Activated CD4-positive, alpha-beta T cell treated with anti-CD3 and anti-CD28 coated beads for 4 hours (primary cell): Measurements from ENCODE around the gene C2orf80.
"Not testable (repeated sequence)": the region's sequence is repeated elsewhere in the genome, so short reads cannot be mapped to it uniquely, and the experiment has no call there.

ENCODE experiments used
- DNase-seq, 2 donors: peaks; one replicate each; pipeline ENCODE4 v3.0.0-alpha.2; 2020

The C2orf80 gene

DNA sequence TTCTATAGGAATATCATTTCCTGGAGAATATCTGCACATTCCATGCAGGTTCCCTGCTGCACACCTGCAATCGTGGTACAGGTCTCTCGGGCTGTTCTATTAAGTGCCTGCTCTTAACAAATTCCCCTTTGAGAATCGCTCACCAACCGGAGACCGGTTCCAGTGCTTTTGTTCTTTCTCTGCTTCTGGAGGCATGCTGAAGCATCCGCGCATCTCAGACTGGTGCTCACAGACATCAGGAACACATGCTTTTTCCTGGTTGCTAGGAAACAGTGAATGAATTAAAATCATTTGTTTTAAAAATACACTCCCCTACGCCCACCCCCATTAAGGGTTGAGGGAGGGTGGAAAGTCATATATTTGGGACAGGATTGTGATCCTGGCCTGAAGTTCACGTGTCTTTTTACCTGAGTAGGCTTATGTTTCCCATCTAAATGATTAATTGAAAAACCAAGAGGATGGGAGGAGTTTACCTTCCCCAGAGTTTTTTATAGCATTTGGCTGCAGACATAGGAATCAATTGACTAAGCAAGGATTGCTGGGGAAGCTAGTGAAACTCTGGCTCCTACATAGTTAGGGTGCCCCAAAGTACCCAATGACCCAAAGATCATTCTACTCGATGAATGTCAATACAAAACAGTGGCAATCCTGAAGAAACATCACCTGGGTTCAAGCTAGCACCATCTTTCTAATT, at the start of gene C2orf80:
TSS of gene C2orf80 (minus strand) at position 221 of the 694 bp plus-strand sequence. CDS start 3,044 bp downstream, outside the sequence.
- no peak for DNase-seq

DNA sequence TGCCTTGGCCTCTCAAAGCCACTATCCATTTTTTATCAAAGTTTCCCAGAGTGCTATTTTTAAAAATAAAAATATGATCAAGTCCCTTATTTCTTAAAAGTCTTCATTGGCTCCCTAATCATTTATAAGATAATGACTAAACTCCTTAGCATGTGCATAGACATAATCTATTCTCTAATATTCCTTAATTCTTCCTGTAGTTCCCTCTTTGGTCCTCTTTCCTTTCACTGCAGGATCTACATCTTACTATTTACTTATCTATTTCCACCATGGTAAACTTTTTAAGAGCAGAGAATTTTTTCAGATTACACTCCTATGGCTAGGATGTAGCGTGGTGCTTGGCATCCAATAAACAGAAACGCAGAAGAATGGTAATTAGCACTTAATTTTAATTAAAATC, 46.0 kb upstream of the C2orf80 start:
- no peak for DNase-seq

DNA sequence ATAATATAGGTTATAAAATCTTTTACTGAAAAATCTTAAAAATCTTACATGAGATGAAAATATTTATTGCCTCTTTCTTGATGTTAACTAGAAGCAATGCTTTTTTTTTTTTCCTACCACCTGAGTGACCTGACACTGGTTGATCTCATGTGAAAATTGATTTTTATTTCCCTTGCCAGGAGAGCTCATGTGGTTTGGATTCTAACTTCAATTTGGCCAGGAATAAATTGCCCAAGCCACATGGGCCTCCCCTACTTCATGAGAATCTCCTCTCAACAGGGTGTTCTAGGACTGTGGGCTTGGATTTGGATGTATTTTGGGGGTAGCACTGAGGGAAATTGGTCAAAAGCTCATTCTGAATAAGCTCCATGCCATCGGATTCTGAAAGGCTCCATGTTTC, 45.0 kb upstream of the C2orf80 start:
- DNase-seq = no peak

DNA sequence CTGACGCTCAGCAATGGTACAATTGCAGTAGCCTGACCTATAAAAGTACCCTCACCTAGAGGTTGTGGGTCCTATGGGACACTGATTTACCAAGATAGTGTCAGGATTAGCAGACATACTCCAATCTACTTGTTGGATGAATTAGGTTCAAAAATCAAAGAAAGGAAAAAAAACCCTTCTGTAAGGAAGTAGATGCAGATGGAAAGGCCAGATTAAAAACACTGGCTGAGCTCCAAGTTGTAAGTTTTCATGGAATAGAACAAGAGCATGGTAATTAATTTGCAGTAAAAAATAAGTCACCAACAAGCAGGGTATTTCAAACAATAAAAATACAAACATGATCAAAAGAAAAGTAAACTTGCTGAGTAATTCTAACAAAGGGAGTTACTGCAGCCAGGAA, 38.6 kb upstream of the C2orf80 start:
- DNase-seq = no peak

DNA sequence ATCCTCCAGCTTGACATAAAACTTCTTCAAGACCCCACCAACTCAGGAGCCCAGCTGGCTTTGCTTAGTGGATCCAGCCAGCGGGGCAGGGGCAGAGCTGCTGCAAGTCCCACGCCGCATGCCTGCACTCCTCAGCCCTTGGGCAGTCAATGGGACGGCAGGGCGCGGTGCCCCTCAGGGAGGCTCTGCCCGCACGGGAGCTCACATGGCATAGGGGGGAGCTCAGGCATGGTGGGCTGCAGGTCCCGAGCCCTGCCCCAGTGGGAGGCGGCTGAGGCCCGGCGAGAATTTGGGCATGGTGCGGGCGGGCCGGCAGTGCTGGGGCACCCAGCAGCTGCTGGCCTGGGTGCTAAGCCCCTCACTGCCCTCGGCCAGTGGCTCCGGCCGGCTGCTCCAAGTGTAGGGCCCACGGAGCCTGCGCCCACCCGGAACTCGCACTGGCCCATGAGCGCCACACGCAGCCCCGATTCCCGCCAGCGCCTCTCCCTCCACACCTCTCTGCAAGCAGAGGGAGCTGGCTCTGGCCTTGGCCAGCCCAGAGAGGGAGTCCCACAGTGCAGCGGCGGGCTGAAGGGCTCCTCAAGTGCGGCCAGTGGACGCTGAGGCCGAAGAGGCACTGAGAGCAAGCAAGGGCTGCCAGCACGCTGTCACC, 37.9 kb upstream of the C2orf80 start:
- no peak for DNase-seq

DNA sequence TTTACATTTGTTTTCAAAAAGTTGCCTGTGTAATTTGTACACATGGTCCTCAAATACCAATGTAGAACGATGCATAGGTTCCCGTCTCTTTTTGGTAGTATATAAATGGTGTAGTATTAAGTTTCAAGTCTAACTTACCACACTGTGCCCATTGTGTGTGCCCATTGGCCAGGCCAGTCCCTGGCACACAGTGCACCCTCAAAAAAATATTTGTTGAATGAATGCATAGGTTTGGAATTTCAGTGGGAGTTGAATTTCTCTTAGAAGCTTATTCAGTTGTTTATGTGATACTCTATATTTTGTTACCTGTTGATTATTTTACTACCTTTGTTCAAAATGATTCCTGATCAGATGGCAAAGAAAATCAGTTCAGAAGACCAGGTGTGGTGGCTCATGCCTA, 35.0 kb upstream of the C2orf80 start:
- no peak for DNase-seq

DNA sequence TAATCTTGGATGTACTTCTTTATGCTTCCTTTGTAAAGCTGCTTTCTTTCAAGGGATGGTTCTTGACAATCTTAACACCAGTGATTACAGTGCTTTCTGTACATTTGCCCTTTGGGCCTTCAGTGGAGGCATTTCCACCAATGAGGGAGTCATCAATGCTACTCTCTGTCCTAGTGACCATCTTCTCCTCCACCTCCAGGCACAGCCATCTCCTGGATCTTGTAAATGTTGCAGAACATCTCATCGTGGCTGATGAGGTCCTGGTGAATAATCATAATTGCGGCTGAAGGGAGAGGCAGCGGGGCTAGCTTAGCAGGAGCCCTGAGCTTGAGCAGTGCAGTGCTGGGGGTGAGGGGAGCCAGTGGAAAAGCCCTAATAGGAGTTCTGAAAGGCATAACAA, 32.5 kb upstream of the C2orf80 start:
- DNase-seq = no peak

DNA sequence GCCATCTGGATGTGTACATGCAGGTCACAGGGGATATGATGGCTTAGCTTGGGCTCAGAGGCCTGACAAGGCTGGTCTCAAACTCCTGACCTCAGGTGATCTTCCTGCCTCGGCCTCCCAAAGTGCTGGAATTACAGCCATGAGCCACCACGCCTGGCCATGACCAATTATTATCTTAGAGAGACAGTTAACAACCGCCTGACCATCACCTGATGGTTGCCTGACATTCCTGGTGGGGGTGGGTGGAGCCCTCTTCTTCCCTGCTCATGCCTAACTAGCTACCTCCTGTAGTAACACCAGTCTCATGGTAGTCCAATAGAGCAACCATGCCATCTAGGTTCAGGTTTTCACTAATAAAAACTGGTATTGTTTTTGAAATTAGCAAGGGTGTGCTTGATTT, 32.0 kb upstream of the C2orf80 start:
- DNase-seq = not testable (repeated sequence)

DNA sequence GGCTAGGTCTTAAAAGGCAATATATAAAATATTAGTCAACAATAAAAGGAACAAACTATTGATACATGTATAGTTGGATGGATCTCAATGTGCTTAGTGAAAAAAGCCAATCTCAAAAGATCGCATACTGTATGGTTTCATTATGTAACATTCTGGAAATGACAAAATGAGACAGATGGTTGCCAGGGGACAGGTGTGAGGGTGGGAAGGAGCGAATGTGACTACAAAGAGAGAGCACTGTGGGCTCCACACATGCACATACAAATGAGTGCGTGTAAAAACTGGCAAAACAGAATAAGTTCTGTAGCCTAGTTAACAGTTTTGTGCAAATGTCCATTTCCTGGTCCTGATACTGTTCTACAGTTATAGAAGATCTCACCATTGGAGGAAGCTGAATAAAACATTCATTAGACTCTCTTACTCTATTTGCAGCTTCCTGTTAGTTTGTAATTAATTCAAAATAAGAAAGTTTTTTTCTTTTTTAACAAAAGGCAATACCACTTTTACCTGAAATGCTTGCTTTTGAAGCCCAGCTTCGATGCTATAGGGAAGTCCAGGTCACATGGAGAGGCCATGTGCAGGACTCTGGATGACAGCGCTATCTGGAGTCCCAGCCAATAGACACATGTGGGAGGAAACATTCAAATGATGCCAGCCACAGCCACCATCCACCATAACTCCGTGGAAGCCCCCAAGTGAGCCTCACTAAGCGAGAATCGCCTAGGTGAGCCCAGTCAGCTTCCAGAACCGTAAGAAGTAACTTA, 21.0 kb upstream of the C2orf80 start:
- no peak for DNase-seq

DNA sequence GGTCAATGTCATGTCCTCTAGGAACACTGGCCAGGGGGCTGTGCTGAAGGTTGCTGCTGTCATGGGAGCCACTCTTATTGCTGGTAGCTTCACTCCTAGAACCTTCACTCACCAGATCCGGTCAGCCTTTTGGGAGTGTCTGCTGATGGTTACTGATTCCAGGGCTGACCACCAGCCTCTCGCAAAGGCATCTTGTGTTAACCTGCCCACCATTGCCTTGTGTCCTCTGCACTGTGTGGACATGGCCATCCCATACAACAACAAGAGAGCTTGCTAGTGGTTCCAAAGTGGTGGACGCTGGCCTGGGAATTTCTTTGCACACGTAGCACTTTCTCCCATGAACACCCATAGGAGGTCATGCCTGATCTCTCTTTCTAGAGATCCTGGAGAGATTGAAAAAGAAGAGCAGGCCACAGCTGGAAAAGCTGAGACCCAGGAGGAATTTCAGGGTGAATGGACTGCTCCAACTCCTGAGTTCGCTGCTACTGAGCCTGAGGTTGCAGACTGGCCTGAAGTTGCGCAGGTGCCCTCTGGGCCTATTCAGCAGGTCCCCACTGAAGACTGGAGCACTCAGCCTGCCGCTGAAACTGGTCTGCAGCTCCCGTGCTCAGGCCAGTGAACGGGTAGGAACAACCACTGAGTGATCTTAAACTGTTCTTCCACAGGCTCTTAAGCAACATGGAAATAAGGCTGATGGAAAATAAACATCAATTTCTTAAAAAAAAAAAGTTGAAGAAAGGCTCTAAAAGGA, 18.7 kb upstream of the C2orf80 start:
- DNase-seq = no peak

DNA sequence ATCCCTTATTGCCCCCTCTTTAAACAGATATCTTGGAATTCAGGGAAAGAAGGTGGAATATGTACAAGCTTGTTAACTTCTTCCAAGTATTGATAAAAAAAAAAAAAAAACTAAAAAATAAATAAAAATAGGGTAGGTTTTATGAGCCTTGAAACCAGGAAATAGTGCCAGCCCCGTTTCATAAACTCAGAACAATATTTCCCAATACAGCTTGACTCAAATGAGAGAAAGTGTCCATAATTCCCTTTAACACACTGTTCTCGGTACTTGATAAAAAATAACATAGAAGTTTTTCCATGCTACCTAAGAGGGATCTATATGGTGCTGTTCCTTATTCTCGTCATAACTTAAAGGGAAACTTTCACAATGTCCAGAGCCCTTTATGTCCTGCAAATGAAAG, 17.9 kb upstream of the C2orf80 start:
- DNase-seq = no peak

DNA sequence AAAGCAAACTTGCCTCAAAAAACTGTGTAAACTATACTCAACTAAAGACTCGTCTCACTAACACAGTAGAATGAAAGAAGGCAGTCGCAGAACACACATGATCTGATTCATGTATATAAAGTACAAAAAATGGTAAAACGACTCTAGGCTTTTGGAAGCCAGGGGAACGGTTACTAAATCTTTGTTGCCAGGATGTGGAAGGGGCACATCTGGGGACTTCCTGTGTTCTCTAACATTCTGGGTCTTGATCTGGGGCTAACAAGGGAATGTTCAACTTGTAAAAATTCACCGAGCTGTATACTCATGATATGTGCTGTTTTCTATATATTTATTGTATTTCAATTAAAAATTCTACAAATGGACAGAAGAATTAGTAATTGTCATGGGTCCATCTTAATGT, 14.3 kb upstream of the C2orf80 start:
- DNase-seq = no peak

DNA sequence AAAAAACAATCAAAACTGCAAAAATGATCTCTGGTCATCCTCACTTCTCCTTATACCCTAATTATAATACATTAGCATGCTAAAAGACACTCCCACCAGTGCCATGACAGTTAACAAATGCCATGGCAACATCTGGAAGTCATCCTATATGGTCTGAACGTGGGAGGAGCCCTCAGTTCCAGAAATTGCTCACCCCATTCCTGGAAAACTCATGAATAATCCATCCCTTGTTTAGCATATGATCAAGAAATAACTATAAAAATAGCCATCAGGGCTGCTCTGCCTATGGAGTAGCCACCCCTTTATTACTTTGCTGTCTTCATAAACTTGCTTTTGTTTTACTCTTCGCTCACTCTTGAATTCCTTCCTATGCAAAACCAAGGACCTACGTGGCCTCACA, 5.7 kb upstream of the C2orf80 start:
- DNase-seq = no peak

DNA sequence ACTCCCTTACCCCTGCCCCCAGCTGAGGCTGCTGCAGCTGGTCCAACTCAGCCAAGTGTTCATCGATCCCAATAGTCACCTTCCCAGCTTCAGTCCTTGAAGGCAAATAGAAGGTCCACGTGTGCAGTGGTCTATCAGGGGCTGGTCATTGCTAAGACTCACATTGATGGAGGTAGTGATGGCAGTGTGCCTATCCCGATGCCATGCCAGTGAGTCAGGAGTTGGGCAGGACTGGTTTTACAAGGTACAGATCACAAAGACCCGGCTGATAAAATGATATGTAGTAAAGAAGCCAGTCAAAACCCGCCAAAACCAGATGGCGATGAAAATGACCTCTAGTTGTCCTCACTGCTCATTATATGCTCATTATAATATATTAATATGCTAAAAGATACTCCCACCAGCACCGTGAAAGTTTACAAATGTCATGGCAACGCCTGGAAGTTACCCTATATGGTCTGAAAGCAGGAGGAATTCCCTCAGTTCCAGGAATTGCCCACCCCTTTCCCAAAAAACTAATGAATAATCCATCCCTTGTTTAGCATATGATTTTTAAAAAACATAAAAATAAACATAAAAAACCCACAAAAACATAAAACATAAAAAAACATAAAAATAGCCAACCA, 2.9 kb upstream of the C2orf80 start:
- no peak for DNase-seq

DNA sequence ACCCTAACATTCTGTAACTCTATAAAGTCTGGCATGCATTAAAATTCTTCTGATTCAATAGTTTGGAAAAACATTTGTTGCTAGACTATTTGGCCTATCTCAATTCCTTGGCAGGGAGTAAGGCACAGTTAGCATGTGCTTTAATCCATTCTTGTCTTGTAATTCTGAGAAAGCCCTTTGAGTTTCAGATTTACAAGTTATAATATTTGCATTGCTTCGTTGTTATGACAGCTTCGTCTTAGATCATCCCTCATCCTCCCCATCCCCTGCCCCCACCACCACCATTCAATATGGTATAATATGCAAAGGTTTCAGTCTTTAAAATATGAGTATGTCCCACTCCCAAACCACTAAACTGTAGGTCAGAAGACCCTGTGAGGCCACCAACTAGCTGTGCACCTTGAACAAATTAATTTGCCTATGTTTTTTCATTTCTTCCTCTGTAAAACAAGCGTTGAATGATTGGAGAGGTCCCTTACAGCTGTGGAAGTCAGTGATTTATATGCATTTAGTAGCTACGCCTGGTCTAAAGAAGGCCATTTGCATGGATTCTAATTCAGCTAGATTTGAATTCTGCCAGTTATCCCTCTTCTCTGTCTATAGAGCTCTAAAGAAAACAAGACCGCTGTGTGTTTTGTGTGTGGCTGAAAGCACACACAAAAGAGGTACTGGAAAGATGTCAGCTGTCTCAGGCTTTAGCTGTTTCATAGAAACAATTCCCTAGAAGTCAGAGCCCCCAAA, 591 bp downstream of the C2orf80 start:
- DNase-seq = no peak

DNA sequence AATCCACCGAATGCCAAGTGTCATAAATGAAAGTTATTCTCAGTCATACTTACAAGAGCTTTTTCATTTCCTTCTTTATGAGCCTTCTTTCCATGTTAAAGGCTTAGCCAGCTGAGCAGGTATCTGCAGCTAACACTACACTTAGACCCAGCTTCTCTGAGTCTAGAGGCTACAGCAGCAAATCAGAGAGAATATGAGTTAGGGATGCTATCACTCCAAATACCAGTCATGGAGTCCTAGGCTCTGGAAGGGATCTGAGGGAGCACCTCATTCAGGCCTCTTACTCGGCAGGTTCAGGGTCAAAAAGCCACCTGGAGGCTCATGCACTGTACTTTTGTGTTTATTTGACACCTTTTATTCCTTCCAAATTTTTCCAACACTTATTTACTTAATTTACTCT, 2.9 kb downstream of the C2orf80 start:
- no peak for DNase-seq

DNA sequence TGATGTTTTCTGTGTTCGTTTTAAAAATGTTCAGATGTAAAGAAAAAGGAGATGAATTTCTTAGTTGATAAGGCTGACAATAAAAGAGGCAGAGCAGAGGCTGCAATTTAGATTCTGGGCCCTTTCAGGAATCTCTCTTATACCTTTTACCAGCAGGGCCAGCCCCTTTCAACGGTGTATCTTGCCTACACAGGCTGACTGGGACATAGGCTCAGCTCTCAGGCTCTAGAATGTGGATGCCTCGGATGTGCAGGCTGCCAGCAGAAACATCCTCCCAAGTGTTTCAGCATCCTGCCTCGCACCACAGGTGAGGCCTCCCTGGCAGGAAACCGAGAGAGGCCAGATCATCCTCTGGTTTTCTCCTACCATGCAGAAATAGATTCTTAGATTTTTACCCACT, 3.4 kb downstream of the C2orf80 start:
- DNase-seq = no peak

DNA sequence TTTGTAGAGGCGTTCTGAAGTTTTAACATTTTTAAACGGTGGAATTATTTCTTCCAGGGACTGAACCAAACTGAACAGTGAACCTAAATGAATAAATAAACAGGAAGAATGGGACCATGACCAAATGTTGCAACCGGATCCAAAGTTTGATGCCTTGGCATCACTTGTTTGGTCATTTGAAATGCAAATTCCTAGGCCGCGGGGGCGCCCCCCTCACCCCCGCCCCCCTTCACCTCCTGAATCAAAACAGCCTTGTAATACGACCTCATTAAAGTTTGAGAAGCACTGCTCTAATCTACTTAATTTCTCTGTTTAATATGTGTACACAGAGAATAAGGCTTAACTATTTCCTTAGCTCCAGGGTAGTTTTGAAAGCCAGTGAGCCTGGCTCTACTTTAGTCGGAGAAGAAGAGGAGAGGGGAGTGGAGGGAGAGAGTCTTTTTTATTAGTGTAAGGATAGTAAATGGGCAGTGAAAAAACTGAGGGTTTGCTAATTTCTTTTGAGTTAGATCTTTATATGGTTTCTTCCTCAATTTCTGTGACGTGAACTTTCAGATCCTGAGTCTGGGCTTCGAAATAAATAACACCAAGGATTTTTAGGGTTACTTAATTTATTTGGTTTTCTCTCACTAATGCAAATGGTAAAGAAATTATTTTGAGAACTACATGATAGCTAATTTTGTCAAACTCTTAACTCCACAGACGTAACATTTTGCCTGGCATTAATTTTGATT, 5.7 kb downstream of the C2orf80 start:
- no peak for DNase-seq

DNA sequence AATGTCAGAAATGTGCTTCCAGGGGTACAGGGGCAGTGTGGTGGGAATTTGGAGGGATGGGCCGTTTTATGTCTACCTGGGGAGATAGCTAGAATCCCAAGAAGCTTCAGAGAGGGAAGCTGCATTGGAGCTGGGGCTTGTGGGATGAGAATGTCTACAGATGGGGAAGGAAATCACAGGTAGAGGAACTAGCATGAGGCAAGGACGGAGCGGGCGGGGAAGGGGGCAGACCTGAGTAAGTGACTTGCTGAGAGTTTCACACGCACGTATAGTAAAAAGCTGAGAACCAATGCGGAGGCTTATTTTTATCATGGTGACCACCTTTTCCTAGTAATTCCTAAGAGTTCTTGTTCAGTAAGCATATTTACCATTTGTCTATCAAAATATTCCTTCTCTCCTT, 6.3 kb downstream of the C2orf80 start:
- no peak for DNase-seq

DNA sequence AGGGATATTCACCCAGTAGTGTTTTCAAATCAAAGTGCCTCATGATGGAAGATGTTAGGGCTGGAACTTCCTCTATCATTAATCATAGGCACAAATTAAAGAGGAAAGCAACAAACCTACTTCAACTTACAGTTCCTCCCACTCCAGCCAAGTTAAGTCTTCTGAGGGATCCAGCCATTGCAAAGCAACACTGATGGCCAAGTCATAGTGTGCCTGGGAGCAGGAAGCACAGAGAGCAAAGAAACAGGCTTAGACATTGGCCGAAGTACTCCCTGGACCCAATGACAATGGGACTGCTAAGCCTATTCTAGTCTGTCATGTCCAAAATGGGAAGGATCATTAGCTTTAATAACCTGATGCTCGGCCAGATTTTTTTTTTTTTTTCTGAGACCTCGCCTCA, 7.0 kb downstream of the C2orf80 start:
- DNase-seq = no peak

DNA sequence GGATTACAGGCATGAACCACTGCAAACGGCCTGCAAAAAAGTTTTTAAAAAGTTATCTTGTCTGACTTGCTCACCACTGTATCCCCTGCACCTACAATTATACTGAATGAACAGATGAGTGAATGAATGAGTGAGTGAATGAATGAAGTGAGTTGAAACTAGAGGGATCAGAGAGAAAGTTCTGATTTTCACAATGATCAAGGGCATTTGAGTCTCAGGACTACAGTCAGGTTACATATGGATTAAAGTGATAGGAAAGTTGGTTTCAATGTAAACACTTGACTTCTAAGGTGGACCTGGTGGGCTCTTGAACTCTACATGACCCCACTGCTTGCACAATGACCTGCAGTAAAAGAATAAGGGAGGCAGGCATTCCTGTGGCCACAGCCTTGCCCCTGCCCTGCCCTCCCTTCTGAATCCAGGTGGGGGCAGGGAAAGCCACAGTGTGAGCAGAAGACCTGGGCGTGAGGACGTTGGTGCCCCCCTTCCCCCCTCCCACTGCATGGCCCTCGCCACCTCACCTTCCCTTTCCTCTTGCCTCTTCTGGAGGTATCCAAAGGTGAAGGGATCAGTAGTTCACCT, 10.7 kb downstream of the C2orf80 start:
- DNase-seq = no peak
